GM21360 (cell line): ENCODE results near the gene SFXN5.
"Not testable (repeated sequence)": the region's sequence is repeated elsewhere in the genome, so short reads cannot be mapped to it uniquely, and the experiment has no call there.

Experiments used
- ATAC-seq: cut with Tn5 transposase; IDR thresholded peaks from one replicate; pipeline ENCODE4 v1.9.1; 2021; ENCODE audit warnings: mild to moderate bottlenecking, moderate library complexity; ENCODE audit not compliant: unreplicated experiment

SFXN5 gene

GRCh38 chr2:73101626-73102256 is 30.2 kb upstream of the SFXN5 start:
- ATAC-seq: no peak

GRCh38 chr2:73100956-73101355 is 29.4 kb upstream of the SFXN5 start:
- no peak for ATAC-seq

- ATAC-seq: no peak
These were observed 28.0 kb upstream of the SFXN5 start for GRCh38 chr2:73099486-73099885.

- no peak for ATAC-seq
These were observed 24.4 kb upstream of the SFXN5 start for GRCh38 chr2:73095910-73096309.

- ATAC-seq: not testable (repeated sequence)
These were observed 22.2 kb upstream of the SFXN5 start for GRCh38 chr2:73093601-73094218.

GRCh38 chr2:73092146-73092783 is 20.8 kb upstream of the SFXN5 start:
- no peak for ATAC-seq

- no peak for ATAC-seq
These were observed 20.2 kb upstream of the SFXN5 start for GRCh38 chr2:73091696-73092095.

- ATAC-seq: no peak
These were observed 19.7 kb upstream of the SFXN5 start for GRCh38 chr2:73091164-73091563.

- no peak for ATAC-seq
These were observed 17.9 kb upstream of the SFXN5 start for GRCh38 chr2:73089270-73090030.

- no peak for ATAC-seq
These were observed 17.2 kb upstream of the SFXN5 start for GRCh38 chr2:73088703-73089102.

GRCh38 chr2:73088211-73088610 is 16.7 kb upstream of the SFXN5 start:
- ATAC-seq: no peak

GRCh38 chr2:73087311-73087710 is 15.8 kb upstream of the SFXN5 start:
- no peak for ATAC-seq

GRCh38 chr2:73085691-73086090 is 14.2 kb upstream of the SFXN5 start:
- peak; percentile 91 for ATAC-seq

- no peak for ATAC-seq
These were observed 13.5 kb upstream of the SFXN5 start for GRCh38 chr2:73084971-73085370.

GRCh38 chr2:73083886-73084800 is 12.6 kb upstream of the SFXN5 start:
- ATAC-seq: no peak

GRCh38 chr2:73082523-73083410 is 11.3 kb upstream of the SFXN5 start:
- ATAC-seq: no peak

- ATAC-seq: no peak
These were observed 9.7 kb upstream of the SFXN5 start for GRCh38 chr2:73081181-73081671.

- no peak for ATAC-seq
These were observed 9.0 kb upstream of the SFXN5 start for GRCh38 chr2:73080321-73081131.

- no peak for ATAC-seq
These were observed 8.1 kb upstream of the SFXN5 start for GRCh38 chr2:73079636-73080035.
